Measurements from ENCODE around the gene EMC8. TPM values are rescaled to one million over a fixed set of nuclear protein-coding genes. Genes with fewer than 3 reads are reported as not detected.

EMC8 gene
- total RNA-seq, 6 experiments from 2014 or later = 9.2 to 22.4 (median 12.1) TPM

DNA sequence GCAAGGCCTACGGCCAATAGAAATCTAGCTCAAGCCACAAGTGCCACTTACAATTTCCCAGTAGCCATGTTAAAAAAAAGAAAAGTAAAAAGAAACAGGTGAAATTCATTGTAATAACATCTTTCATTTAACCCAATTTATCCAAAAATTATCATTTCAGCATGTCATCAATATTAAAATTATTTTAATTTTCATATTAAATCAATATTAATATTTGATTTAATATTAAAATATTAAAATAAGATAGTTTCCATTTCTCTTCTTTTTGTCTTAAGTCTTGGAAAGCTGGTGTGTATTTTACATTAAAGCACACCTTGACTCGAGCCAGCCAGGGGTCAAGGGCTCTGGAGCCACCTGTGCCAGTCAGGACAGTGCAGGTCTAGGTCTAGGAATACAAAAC lies 35.7 kb downstream of the EMC8 start:
- no peak overlapping the region for H3K27ac ChIP-seq
- no peaks in the 10 kb centered on the region for H3K27me3 ChIP-seq
- intact Hi-C loops (cut with DNase I) = no loop called here
- DNase-seq (no peak), ATAC-seq (no peak)
- 34% methylated on average over 2 of the region's 2 CpGs for WGBS (ENCODE audit: insufficient coverage, low coverage, low lambda C conversion rate, missing lambda C conversion rate)
- no peak overlapping the region for H3K4me3 ChIP-seq
- TF ChIP-seq, protein P1, sequence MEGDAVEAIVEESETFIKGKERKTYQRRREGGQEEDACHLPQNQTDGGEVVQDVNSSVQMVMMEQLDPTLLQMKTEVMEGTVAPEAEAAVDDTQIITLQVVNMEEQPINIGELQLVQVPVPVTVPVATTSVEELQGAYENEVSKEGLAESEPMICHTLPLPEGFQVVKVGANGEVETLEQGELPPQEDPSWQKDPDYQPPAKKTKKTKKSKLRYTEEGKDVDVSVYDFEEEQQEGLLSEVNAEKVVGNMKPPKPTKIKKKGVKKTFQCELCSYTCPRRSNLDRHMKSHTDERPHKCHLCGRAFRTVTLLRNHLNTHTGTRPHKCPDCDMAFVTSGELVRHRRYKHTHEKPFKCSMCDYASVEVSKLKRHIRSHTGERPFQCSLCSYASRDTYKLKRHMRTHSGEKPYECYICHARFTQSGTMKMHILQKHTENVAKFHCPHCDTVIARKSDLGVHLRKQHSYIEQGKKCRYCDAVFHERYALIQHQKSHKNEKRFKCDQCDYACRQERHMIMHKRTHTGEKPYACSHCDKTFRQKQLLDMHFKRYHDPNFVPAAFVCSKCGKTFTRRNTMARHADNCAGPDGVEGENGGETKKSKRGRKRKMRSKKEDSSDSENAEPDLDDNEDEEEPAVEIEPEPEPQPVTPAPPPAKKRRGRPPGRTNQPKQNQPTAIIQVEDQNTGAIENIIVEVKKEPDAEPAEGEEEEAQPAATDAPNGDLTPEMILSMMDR (IDR thresholded peaks at IDR 0.05) = no peak
- no peak for TF ChIP-seq POLR2A (IDR thresholded peaks at IDR 0.05)
- H3K36me3 ChIP-seq = no peaks in the 10 kb centered on the region
- no peaks in the 10 kb centered on the region for H3K4me1 ChIP-seq
- H3K9me3 ChIP-seq = no peaks in the 10 kb centered on the region

DNA sequence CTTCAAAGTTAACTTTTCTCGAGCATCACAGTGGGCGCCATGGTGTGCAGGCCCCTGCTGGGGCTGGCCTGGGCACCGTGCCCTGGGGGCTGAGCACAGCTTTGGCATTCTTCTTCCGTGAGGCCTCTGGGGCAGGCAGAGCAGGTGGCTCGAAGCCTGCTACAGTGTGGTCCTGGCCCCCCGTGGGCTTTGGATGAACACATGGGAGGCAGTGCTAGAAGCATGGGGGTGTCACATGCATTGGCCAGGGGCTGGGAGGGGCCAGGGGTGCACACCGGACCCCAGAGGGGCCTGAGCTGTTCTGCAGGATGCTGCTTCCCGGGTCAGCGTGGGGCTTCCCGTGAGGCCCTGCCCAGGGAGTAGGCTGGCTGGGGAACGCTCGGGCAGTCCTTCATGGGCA lies 36.4 kb downstream of the EMC8 start:
- intact Hi-C loops (cut with DNase I) = no loop called here
- Histone ChIP-seq H3K27me3 (no peaks in the 10 kb centered on the region), H3K9me3 (no peaks in the 10 kb centered on the region), H3K27ac (no peak overlapping the region), H3K4me1 (no peaks in the 10 kb centered on the region), H3K4me3 (no peak overlapping the region), H3K36me3 (no peaks in the 10 kb centered on the region)
- TF ChIP-seq POLR2A (IDR thresholded peaks at IDR 0.05) = no peak
- TF ChIP-seq, protein P1 (IDR thresholded peaks at IDR 0.05) = no peak
- ATAC-seq = no peak
- DNase-seq = no peak
- WGBS (ENCODE audit: insufficient coverage, low coverage, low lambda C conversion rate, missing lambda C conversion rate) = 59% methylated on average over 4 of the region's 12 CpGs

DNA sequence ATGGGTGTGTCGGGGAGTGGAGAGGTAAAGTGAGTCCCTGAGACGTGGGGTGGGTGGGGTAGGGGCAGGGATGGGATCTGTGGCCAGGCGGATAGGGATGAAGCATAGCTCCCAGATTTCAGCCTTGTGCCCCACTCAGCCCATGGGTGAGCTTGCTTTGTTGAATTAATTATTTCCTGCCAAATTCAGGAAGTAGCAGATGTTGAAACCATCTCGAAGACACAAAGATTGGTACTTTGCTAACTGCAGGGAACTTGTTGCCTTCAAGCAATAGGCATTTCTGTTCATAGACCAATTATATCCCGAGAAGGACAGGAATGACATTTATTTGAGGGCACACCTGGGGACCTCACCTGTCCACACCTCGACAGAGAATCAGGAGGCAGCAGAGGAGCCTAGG lies 37.5 kb downstream of the EMC8 start:
- H3K4me1 ChIP-seq = no peaks in the 10 kb centered on the region
- H3K9me3 ChIP-seq = no peaks in the 10 kb centered on the region
- intact Hi-C loops (cut with DNase I) = no loop called here
- H3K27me3 ChIP-seq = no peaks in the 10 kb centered on the region
- TF ChIP-seq, protein P1 (IDR thresholded peaks at IDR 0.05) = no peak
- TF ChIP-seq POLR2A (IDR thresholded peaks at IDR 0.05) = no peak
- H3K36me3 ChIP-seq = no peaks in the 10 kb centered on the region
- 34% methylated on average over 5 of the region's 6 CpGs for WGBS (ENCODE audit: insufficient coverage, low coverage, low lambda C conversion rate, missing lambda C conversion rate)
- ATAC-seq = no peak
- DNase-seq = no peak
- H3K4me3 ChIP-seq = no peak overlapping the region
- no peak overlapping the region for H3K27ac ChIP-seq

DNA sequence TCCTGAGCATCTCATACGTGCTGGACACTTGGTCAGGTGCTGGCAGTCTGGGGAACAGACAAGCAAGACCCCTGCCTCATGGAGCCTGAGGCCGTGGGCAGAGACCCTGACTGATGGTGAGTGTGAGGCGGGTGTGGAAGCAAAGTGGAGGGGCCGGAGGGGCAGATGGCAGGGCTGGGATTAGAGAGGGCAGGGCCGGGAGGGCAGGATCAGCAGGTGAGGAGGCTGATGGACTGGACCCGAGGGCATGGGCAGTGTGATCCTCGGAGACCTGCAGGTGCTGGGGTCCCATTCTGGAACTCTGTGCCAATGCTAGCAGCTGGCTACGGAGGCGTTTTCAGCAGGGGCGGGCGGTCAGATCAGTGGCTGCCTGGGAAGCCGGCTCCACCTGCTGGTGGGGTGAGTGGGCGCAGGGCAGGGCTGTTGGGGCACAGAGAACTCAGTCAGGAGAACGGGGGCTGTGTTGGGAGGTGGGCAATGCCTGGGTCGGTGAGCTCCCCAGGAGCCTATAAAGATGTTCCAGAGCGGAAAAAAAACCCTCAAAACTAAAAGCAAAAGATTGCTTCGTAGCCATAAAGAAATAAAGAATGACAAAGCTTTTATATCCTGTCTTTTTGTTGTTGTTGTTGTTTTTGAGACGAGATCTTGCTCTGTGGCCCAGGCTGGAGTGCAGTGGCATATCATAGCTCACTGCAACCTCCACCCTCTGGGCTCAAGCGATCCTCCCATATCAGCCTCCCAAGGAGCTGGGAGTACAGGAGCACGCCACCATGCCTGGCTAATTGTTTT lies 39.5 kb downstream of the EMC8 start:
- 28% methylated on average over 10 of the region's 20 CpGs for WGBS (ENCODE audit: insufficient coverage, low coverage, low lambda C conversion rate, missing lambda C conversion rate)
- H3K4me1 ChIP-seq = no peaks in the 10 kb centered on the region
- H3K27me3 ChIP-seq = no peaks in the 10 kb centered on the region
- ATAC-seq (peak; percentile 83 to 94 (median 86)), DNase-seq (peak; percentile 67 to 75 (median 72))
- no peaks in the 10 kb centered on the region for H3K36me3 ChIP-seq
- no peak overlapping the region for H3K4me3 ChIP-seq
- intact Hi-C loops (cut with DNase I) = no loop called here
- TF ChIP-seq, protein P1 (IDR thresholded peaks at IDR 0.05) = peak; percentile 48 to 67 (median 62)
- no peak for TF ChIP-seq POLR2A (IDR thresholded peaks at IDR 0.05)
- H3K27ac ChIP-seq = no peak overlapping the region
- H3K9me3 ChIP-seq = no peaks in the 10 kb centered on the region

Data from right lobe of liver (tissue), 6 donors.